GM04503 (cell line): ENCODE measurements around the gene CCDC117.
"Not testable (repeated sequence)": the region's sequence is repeated elsewhere in the genome, so short reads cannot be mapped to it uniquely, and the experiment has no call there.

Experiments used
- DNase-seq: peaks from one replicate; pipeline ENCODE4 v3.0.0-alpha.2; 2012; ENCODE audit warnings: low read depth

Gene CCDC117

GRCh38 chr22:28801845-28802594 lies 29.5 kb downstream of the CCDC117 start:
- no peak for DNase-seq

- no peak for DNase-seq
These were observed 30.2 kb downstream of the CCDC117 start for GRCh38 chr22:28802595-28803123.

- not testable (repeated sequence) for DNase-seq
These were observed 32.9 kb downstream of the CCDC117 start for GRCh38 chr22:28805426-28805825.

GRCh38 chr22:28808716-28809355 lies 36.3 kb downstream of the CCDC117 start:
- DNase-seq, result no peak

GRCh38 chr22:28810821-28811491 lies 38.5 kb downstream of the CCDC117 start:
- DNase-seq, result no peak

GRCh38 chr22:28812516-28812915 lies 40.0 kb downstream of the CCDC117 start:
- DNase-seq, result no peak

GRCh38 chr22:28813772-28814518 lies 41.5 kb downstream of the CCDC117 start:
- no peak for DNase-seq

GRCh38 chr22:28815111-28815510 lies 42.6 kb downstream of the CCDC117 start:
- DNase-seq, result no peak

GRCh38 chr22:28815729-28816128 lies 43.2 kb downstream of the CCDC117 start:
- DNase-seq, result no peak

GRCh38 chr22:28817064-28817463 lies 44.6 kb downstream of the CCDC117 start:
- no peak for DNase-seq

GRCh38 chr22:28817919-28818859 lies 45.7 kb downstream of the CCDC117 start:
- DNase-seq, result no peak

GRCh38 chr22:28819253-28820096 lies 47.0 kb downstream of the CCDC117 start:
- DNase-seq, result no peak

- DNase-seq, result no peak
These were observed 48.4 kb downstream of the CCDC117 start for GRCh38 chr22:28820885-28821284.

GRCh38 chr22:28821452-28821851 lies 49.0 kb downstream of the CCDC117 start:
- DNase-seq, result no peak

GRCh38 chr22:28822930-28823551 lies 50.5 kb downstream of the CCDC117 start:
- no peak for DNase-seq

- DNase-seq, result not testable (repeated sequence)
These were observed 52.0 kb downstream of the CCDC117 start for GRCh38 chr22:28824455-28824854.

- not testable (repeated sequence) for DNase-seq
These were observed 53.9 kb downstream of the CCDC117 start for GRCh38 chr22:28826430-28826829.

GRCh38 chr22:28826921-28827320 lies 54.4 kb downstream of the CCDC117 start:
- DNase-seq, result no peak

- peak; percentile 15 for DNase-seq
These were observed 57.1 kb downstream of the CCDC117 start for GRCh38 chr22:28829358-28830181.
